Pericardium fibroblast (primary cell): ENCODE results near the gene FAAH2. TPM values are rescaled to one million over a fixed set of nuclear protein-coding genes. Genes with fewer than 3 reads are reported as not detected.

Experiments
- total RNA-seq: library from RNA; depleted of rRNA; stranded (reverse); fragments of >200 nt; gene quantifications from 2 replicates; pipeline ENCODE4 v1.2.3, GENCODE V29; 2015

Gene FAAH2, protein sequence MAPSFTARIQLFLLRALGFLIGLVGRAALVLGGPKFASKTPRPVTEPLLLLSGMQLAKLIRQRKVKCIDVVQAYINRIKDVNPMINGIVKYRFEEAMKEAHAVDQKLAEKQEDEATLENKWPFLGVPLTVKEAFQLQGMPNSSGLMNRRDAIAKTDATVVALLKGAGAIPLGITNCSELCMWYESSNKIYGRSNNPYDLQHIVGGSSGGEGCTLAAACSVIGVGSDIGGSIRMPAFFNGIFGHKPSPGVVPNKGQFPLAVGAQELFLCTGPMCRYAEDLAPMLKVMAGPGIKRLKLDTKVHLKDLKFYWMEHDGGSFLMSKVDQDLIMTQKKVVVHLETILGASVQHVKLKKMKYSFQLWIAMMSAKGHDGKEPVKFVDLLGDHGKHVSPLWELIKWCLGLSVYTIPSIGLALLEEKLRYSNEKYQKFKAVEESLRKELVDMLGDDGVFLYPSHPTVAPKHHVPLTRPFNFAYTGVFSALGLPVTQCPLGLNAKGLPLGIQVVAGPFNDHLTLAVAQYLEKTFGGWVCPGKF
- not detected in 2 replicates for total RNA-seq

DNA sequence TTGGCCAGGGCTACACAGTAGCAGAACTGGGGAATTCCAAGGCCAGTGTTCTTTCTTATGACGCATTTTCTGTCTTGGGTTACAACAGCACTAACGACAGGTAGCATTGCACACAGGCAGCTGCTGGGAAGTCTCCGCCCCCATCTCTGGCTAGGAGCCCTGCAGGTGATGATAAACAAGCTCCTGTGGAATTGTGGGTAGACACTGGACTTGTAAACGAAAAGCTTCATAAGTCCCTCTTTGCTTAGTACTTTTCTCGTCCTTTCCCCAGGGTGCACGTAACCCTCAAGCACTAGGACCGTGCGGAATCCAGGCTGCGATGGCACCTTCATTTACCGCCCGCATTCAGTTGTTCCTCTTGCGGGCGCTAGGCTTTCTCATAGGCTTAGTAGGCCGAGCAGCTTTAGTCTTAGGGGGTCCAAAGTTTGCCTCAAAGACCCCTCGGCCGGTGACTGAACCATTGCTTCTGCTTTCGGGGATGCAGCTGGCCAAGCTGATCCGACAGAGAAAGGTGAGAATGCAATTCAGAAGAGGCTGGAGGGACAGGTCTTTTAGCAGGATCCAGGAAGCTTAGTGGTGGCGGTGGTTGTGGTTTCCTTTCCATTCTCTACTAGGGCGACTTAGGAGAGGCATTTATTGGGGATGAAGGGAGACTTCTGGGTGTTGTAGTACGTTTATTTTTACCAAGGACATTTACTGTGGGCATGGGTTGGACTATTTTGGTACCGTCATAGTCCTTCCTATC lies at the start of gene FAAH2:
TSS of gene FAAH2 (plus strand) at position 200 of the 745 bp plus-strand sequence. CDS start at position 320, 120 bp downstream.

Other genes starting within 250 kb of the FAAH2 start
- gene SPIN2B, start 165.2 kb upstream of the FAAH2 start, total RNA-seq = 7.0 and 13.8 TPM in 2 replicates
- gene SPIN2A, start 149.3 kb upstream of the FAAH2 start, total RNA-seq = 0.09 and 1.4 TPM in 2 replicates